Kidney (tissue), 14 donors: ENCODE results near the gene LYRM7. TPM values are rescaled to one million over a fixed set of nuclear protein-coding genes. Genes with fewer than 3 reads are reported as not detected.

Experiments used
- DNase-seq, 5 donors: peaks; one replicate each; pipeline ENCODE4 v3.0.0-alpha.2; 2013 to 2020
- FAIRE-seq: peaks from 2 replicates; lab custom pipeline; 2012; peaks lifted over from hg19 to GRCh38; lab: Jason Lieb, UNC
- H3K27ac ChIP-seq, 2 donors: one replicate each; pipeline ENCODE4 v1.7.0; 2013; ENCODE audit warnings: low read depth in 2 of 2, low read length in 2 of 2, inconsistent platforms in 1 of 2
- H3K27me3 ChIP-seq: one replicate; pipeline ENCODE4 v1.7.1; 2013; ENCODE audit warnings: low read length, inconsistent platforms; ENCODE audit not compliant: control insufficient read depth, insufficient read depth
- H3K36me3 ChIP-seq, 3 donors: one replicate each; pipeline versions ENCODE4 v1.7.0 to v1.7.1; 2013; ENCODE audit warnings: low read length in 3 of 3, control low read depth in 1 of 3, inconsistent platforms in 1 of 3; ENCODE audit not compliant: insufficient read depth in 3 of 3, control insufficient read depth in 2 of 3
- H3K4me1 ChIP-seq, 3 donors: one replicate each; pipeline versions ENCODE4 v1.7.0 to v1.7.1; 2013; ENCODE audit warnings: low read length in 3 of 3, inconsistent platforms in 1 of 3, low read depth in 1 of 3; ENCODE audit not compliant: control insufficient read depth in 2 of 3, insufficient read depth in 2 of 3
- H3K4me3 ChIP-seq, 3 donors: one replicate each; pipeline versions ENCODE4 v1.7.0 to v1.8.1; 2013; ENCODE audit warnings: low read length in 3 of 3, control low read depth in 1 of 3, inconsistent platforms in 1 of 3
- H3K9ac ChIP-seq, 3 donors: one replicate each; pipeline versions ENCODE4 v1.7.0 to v1.7.1; 2013; ENCODE audit warnings: low read length in 3 of 3, control low read depth in 1 of 3, inconsistent platforms in 1 of 3
- H3K9me3 ChIP-seq, 3 donors: one replicate each; pipeline versions ENCODE4 v1.7.0 to v1.7.1; 2013; ENCODE audit warnings: low read length in 3 of 3, control low read depth in 1 of 3, inconsistent platforms in 1 of 3; ENCODE audit not compliant: control insufficient read depth in 2 of 3, insufficient read depth in 1 of 3
- CTCF ChIP-seq: IDR thresholded peaks from 3 replicates; pipeline ENCODE4 v1.5.1; 2012; ENCODE audit warnings: mild to moderate bottlenecking, moderate library complexity, borderline replicate concordance; ENCODE audit not compliant: insufficient read depth; ENCODE audit errors: extremely low read depth
- intact Hi-C: fragments of 100-400 bp; cut with DNase I; formaldehyde crosslinking; loops from one replicate; pipeline ENCODE4 v1.11.1; 2022
- polyA plus RNA-seq: library from polyadenylated mRNA; stranded (reverse); fragments of 350-450 nt; fragmentation: Illumina TruSeq; extraction: RNeasy Lipid Tissue Mini Kit (QIAGEN cat#74804); gene quantifications from one replicate; pipeline ENCODE4 v1.2.3, GENCODE V29; 2014; ENCODE audit warnings: low read depth, low replicate concordance; ENCODE audit not compliant: insufficient read depth
- total RNA-seq: library from RNA; stranded (reverse); fragmentation: NEBNext Ultra II Directional; extraction: Animal tissue kit (Norgen Biotek cat#: 25700); gene quantifications from one replicate; pipeline ENCODE4 v1.2.1, GENCODE V29; 2021
- donor health status: control.
- donor health status: control.
- donor health status: control.
- donor health status: control.
- donor health status: control.
- donor health status: DM: yes; HTN: yes; CAD: no.
- donor health status: Normal renal cell carcinoma (clear cell type).

Gene LYRM7
- total and polyA plus RNA-seq, 2 donors from 2014 or later, result 5.4 to 7.2 TPM

GRCh38 chr5:131221008-131221703 lies 50.4 kb downstream of the LYRM7 start:
- no peak overlapping the region for H3K27ac ChIP-seq
- no peaks in the 10 kb centered on the region for H3K36me3 ChIP-seq
- no peaks in the 10 kb centered on the region for H3K9me3 ChIP-seq
- H3K9ac ChIP-seq, result no peak overlapping the region
- FAIRE-seq, result no peak
- DNase-seq, result no peak
- no peaks in the 10 kb centered on the region for H3K4me1 ChIP-seq
- TF ChIP-seq CTCF, result no peak
- no peak overlapping the region for H3K4me3 ChIP-seq
- intact Hi-C loops, result no loop called here
- H3K27me3 ChIP-seq, result no peaks in the 10 kb centered on the region

- DNase-seq, result no peak
- intact Hi-C loops, result no loop called here
- no peak overlapping the region for H3K27ac ChIP-seq
- no peaks in the 10 kb centered on the region for H3K27me3 ChIP-seq
- no peak for TF ChIP-seq CTCF
- H3K4me3 ChIP-seq, result no peak overlapping the region
- H3K9ac ChIP-seq, result no peak overlapping the region
- FAIRE-seq, result no peak
- H3K4me1 ChIP-seq, result no peaks in the 10 kb centered on the region
- H3K36me3 ChIP-seq, result no peaks in the 10 kb centered on the region
- no peaks in the 10 kb centered on the region for H3K9me3 ChIP-seq
Observed at GRCh38 chr5:131221888-131222287, 51.1 kb downstream of the LYRM7 start.

- Histone ChIP-seq H3K9me3 (no peaks in the 10 kb centered on the region), H3K4me3 (no peak overlapping the region), H3K9ac (no peak overlapping the region), H3K36me3 (no peaks in the 10 kb centered on the region), H3K27ac (no peak overlapping the region), H3K27me3 (no peaks in the 10 kb centered on the region), H3K4me1 (no peaks in the 10 kb centered on the region)
- intact Hi-C loops, result no loop called here
- no peak for TF ChIP-seq CTCF
- DNase-seq (no peak), FAIRE-seq (no peak)
Observed at GRCh38 chr5:131222731-131223130, 52.0 kb downstream of the LYRM7 start.
